ENCODE results near the gene S100P.

The S100P gene

GRCh38 chr4:6697131-6697530 is 3.5 kb downstream of the S100P start:
- DNase-seq (ENCODE audit: low read depth) = no peak

GRCh38 chr4:6699388-6699787 is 5.7 kb downstream of the S100P start:
- DNase-seq (ENCODE audit: low read depth) = no peak

- DNase-seq (ENCODE audit: low read depth) = no peak
These were observed 6.2 kb downstream of the S100P start for GRCh38 chr4:6699903-6700302.

- DNase-seq (ENCODE audit: low read depth) = no peak
These were observed 7.7 kb downstream of the S100P start for GRCh38 chr4:6701371-6701770.

GRCh38 chr4:6702761-6703160 is 9.1 kb downstream of the S100P start:
- DNase-seq (ENCODE audit: low read depth) = no peak

- DNase-seq (ENCODE audit: low read depth) = no peak
These were observed 10.1 kb downstream of the S100P start for GRCh38 chr4:6703786-6704185.

GRCh38 chr4:6705646-6706045 is 12.0 kb downstream of the S100P start:
- no peak for DNase-seq (ENCODE audit: low read depth)

- no peak for DNase-seq (ENCODE audit: low read depth)
These were observed 12.5 kb downstream of the S100P start for GRCh38 chr4:6706173-6706572.

- DNase-seq (ENCODE audit: low read depth) = peak; percentile 86
These were observed 15.8 kb downstream of the S100P start, which contains the start of gene MRFAP1L1 for GRCh38 chr4:6709230-6710114. TSS of gene MRFAP1L1 (minus strand) at chr4:6709865. CDS start at chr4:6709629, 236 bp downstream.

GRCh38 chr4:6710282-6710681 is 16.6 kb downstream of the S100P start:
- DNase-seq (ENCODE audit: low read depth) = no peak

GRCh38 chr4:6710996-6711395 is 17.3 kb downstream of the S100P start:
- no peak for DNase-seq (ENCODE audit: low read depth)

- no peak for DNase-seq (ENCODE audit: low read depth)
These were observed 21.3 kb downstream of the S100P start for GRCh38 chr4:6714954-6715353.

GRCh38 chr4:6715704-6716017 is 22.0 kb downstream of the S100P start:
- no peak for DNase-seq (ENCODE audit: low read depth)

- DNase-seq (ENCODE audit: low read depth) = peak; percentile 80
These were observed 22.6 kb downstream of the S100P start, which contains the start of gene BLOC1S4 for GRCh38 chr4:6716018-6716911. TSS of gene BLOC1S4 (plus strand) at chr4:6716174. CDS start at chr4:6716210, 36 bp downstream.

- DNase-seq (ENCODE audit: low read depth) = no peak
These were observed 23.4 kb downstream of the S100P start for GRCh38 chr4:6716958-6717655.

- no peak for DNase-seq (ENCODE audit: low read depth)
These were observed 25.4 kb downstream of the S100P start for GRCh38 chr4:6718932-6719610.

- DNase-seq (ENCODE audit: low read depth) = no peak
These were observed 26.0 kb downstream of the S100P start for GRCh38 chr4:6719611-6720179.

- DNase-seq (ENCODE audit: low read depth) = peak; percentile 51
These were observed 26.6 kb downstream of the S100P start for GRCh38 chr4:6720202-6720699.

GRCh38 chr4:6721121-6721520 is 27.4 kb downstream of the S100P start:
- DNase-seq (ENCODE audit: low read depth) = no peak

GRCh38 chr4:6722891-6723290 is 29.2 kb downstream of the S100P start:
- no peak for DNase-seq (ENCODE audit: low read depth)

- DNase-seq (ENCODE audit: low read depth) = no peak
These were observed 30.2 kb downstream of the S100P start for GRCh38 chr4:6723851-6724250.

Measured in fibroblast of the conjunctiva (primary cell).